Ishikawa (cell line): ENCODE data around the gene ANKRD28.

Experiments used
- CEBPB ChIP-seq: IDR thresholded peaks from 2 replicates; pipeline ENCODE4 v1.6.1; 2012
- CREB1 ChIP-seq: IDR thresholded peaks from 2 replicates; pipeline ENCODE4 v1.6.1; 2012; ENCODE audit warnings: low read depth
- EGR1 ChIP-seq: IDR thresholded peaks from 2 replicates; pipeline ENCODE4 v1.6.1; 2012
- EP300 ChIP-seq: IDR thresholded peaks from 2 replicates; pipeline ENCODE4 v1.6.1; 2012; ENCODE audit warnings: borderline replicate concordance
- FOXM1 ChIP-seq: IDR thresholded peaks from 2 replicates; pipeline ENCODE4 v1.6.1; 2012; ENCODE audit warnings: low read depth, borderline replicate concordance
- MAX ChIP-seq: IDR thresholded peaks from 2 replicates; pipeline ENCODE4 v1.6.1; 2012
- NFIC ChIP-seq: IDR thresholded peaks from 2 replicates; pipeline ENCODE4 v1.6.1; 2012
- RAD21 ChIP-seq: IDR thresholded peaks from 2 replicates; pipeline ENCODE4 v1.6.1; 2012; ENCODE audit warnings: low read depth
- TAF1 ChIP-seq: IDR thresholded peaks from 2 replicates; pipeline ENCODE4 v1.6.1; 2012; ENCODE audit warnings: low read depth, mild to moderate bottlenecking
- TCF12 ChIP-seq: IDR thresholded peaks from 2 replicates; pipeline ENCODE4 v1.6.1; 2012; ENCODE audit warnings: low read depth
- TEAD4 ChIP-seq: IDR thresholded peaks from 2 replicates; pipeline ENCODE4 v1.6.1; 2012
- YY1 ChIP-seq: IDR thresholded peaks from 2 replicates; pipeline ENCODE4 v1.6.1; 2012; ENCODE audit warnings: low read depth
- ZBTB7A ChIP-seq: IDR thresholded peaks from 2 replicates; pipeline ENCODE4 v1.6.1; 2012; ENCODE audit warnings: low read depth
- TF ChIP-seq, protein P1 (sequence below): IDR thresholded peaks from 2 replicates; pipeline ENCODE4 v1.6.1; 2012; ENCODE audit warnings: low read depth, mild to moderate bottlenecking
- TF ChIP-seq, protein P2 (sequence below): IDR thresholded peaks from 2 replicates; pipeline ENCODE4 v1.6.1; 2012

ANKRD28 gene

DNA sequence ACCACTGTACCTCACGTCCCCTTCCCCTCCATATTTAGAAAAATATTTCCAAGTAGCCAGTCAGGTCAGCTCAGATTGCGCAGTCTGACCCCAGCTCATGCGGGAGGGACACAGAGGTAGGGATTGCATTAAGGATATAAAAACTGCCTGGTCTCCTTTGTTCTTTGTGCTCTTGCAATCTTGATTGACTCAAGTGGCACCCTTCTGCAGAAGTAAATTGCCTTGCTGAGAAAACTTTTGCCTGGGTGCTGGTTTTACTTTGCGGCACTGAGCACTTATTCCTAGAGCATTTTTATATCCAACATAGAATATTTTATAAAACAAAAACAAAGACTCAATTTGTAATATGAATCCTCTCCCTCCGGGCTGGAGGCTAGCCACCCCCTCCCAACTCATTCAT, 141.4 kb downstream of the ANKRD28 start:
- TF ChIP-seq CREB1, result no peak
- TF ChIP-seq ZBTB7A, result no peak
- TF ChIP-seq EGR1, result no peak
- TF ChIP-seq MAX, result no peak
- TF ChIP-seq NFIC, result no peak
- TF ChIP-seq TCF12, result no peak
- TF ChIP-seq, protein P1, sequence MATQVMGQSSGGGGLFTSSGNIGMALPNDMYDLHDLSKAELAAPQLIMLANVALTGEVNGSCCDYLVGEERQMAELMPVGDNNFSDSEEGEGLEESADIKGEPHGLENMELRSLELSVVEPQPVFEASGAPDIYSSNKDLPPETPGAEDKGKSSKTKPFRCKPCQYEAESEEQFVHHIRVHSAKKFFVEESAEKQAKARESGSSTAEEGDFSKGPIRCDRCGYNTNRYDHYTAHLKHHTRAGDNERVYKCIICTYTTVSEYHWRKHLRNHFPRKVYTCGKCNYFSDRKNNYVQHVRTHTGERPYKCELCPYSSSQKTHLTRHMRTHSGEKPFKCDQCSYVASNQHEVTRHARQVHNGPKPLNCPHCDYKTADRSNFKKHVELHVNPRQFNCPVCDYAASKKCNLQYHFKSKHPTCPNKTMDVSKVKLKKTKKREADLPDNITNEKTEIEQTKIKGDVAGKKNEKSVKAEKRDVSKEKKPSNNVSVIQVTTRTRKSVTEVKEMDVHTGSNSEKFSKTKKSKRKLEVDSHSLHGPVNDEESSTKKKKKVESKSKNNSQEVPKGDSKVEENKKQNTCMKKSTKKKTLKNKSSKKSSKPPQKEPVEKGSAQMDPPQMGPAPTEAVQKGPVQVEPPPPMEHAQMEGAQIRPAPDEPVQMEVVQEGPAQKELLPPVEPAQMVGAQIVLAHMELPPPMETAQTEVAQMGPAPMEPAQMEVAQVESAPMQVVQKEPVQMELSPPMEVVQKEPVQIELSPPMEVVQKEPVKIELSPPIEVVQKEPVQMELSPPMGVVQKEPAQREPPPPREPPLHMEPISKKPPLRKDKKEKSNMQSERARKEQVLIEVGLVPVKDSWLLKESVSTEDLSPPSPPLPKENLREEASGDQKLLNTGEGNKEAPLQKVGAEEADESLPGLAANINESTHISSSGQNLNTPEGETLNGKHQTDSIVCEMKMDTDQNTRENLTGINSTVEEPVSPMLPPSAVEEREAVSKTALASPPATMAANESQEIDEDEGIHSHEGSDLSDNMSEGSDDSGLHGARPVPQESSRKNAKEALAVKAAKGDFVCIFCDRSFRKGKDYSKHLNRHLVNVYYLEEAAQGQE, result no peak
- TF ChIP-seq TAF1, result no peak
- no peak for TF ChIP-seq RAD21
- TF ChIP-seq YY1, result no peak
- TF ChIP-seq TEAD4, result no peak
- TF ChIP-seq, protein P2, sequence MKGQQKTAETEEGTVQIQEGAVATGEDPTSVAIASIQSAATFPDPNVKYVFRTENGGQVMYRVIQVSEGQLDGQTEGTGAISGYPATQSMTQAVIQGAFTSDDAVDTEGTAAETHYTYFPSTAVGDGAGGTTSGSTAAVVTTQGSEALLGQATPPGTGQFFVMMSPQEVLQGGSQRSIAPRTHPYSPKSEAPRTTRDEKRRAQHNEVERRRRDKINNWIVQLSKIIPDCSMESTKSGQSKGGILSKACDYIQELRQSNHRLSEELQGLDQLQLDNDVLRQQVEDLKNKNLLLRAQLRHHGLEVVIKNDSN, result no peak
- no peak for TF ChIP-seq CEBPB
- no peak for TF ChIP-seq EP300
- TF ChIP-seq FOXM1, result no peak

GRCh38 chr3:15654891-15655290, 142.9 kb downstream of the ANKRD28 start:
- no peak for TF ChIP-seq ZBTB7A
- no peak for TF ChIP-seq RAD21
- no peak for TF ChIP-seq TCF12
- no peak for TF ChIP-seq FOXM1
- TF ChIP-seq, protein P2, result no peak

DNA sequence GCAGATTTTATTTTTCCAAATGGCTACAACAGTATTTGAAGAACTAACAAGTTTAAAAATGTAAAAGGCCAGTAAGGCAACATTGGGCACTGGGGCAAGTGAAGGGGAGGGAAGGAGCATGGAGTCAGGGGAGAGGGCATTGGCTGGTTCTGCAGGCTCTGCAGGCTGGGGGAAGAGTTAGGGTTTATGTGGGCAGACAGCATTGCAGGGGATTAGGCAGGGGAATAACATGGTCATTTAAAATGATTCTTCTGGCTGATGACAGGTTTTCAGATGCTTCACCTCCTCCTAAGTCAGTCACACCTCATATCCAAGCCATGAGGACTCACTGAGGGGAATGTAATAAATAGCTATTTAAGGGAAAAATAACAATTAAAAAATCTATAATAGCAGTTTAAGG, 143.7 kb downstream of the ANKRD28 start:
- TF ChIP-seq CEBPB (no peak), RAD21 (no peak), YY1 (no peak), EGR1 (no peak), FOXM1 (no peak), EP300 (no peak), MAX (no peak), TEAD4 (no peak), TAF1 (no peak), TCF12 (no peak), ZBTB7A (no peak), NFIC (no peak), CREB1 (no peak)
- TF ChIP-seq, protein P2, result no peak
- TF ChIP-seq, protein P1, result no peak

DNA sequence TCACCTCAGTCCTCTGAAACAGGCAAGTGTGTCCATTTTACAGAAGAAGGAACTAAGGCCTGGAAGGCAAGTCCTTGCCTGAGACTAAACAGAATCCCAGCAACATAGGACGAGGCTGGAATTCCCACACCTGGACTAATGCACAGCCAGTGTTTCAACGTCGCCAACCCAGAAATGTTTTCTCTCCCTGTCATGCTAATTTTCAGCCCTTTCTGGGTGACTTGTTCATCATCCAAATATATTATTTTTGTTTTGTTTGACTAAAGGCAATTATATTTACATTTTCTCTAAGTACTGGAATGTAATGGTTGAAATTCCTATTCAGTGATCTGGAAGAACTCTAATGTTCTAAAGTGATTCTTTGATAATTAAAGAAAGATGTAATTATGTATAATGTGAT, 144.5 kb downstream of the ANKRD28 start:
- TF ChIP-seq TAF1 (no peak), NFIC (no peak), MAX (no peak), ZBTB7A (no peak), EP300 (no peak), CREB1 (no peak), TEAD4 (no peak)
- TF ChIP-seq, protein P1, result no peak
- TF ChIP-seq, protein P2, result no peak
